ENCODE data around the gene RAB4B.

DNA sequence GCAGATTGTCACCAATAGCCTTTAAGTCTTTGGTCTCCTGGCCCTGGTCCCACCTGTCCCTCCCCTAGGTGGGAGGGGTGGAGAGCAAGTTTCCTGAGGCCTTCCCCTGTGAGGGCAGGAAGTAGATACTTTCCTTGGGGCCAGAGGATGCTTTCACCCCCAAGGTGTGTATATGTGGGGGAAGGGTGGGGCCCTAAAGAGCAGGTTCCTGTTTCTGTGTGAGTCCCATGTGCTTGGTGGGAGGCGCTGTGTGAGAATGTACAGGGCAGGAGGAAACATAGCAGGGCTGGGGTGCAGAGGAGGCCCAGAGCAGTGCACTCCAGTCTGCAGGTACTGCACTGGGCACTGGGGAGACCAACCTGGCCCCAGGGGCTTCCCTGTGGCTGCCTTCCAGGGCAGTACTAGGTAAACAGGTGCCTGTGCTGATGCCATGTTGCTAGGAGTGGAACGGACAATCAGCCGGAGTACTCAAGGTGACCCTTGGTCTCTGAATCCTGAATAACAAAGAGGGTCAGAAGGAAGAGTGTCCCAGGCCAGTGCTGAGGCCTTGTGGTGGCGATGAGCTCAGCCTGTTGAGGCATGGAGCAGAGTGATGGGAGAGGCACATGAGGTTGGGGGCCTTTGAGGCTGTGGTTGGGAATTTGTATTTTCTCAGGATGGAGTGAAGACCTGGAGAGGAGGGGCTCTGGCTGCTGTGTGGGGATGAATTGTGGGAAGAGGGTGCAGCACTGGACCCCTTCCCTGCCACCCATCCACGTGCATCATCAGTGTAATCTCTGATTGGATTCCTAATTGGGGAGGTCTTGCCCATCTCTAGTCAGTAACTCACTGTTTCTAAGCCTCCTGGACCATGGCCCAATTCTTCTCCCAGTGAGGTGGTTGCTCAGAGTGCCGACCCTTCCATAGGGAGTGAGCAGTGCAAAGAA, 26.1 kb downstream of the RAB4B start:
- TF ChIP-seq, protein P1, sequence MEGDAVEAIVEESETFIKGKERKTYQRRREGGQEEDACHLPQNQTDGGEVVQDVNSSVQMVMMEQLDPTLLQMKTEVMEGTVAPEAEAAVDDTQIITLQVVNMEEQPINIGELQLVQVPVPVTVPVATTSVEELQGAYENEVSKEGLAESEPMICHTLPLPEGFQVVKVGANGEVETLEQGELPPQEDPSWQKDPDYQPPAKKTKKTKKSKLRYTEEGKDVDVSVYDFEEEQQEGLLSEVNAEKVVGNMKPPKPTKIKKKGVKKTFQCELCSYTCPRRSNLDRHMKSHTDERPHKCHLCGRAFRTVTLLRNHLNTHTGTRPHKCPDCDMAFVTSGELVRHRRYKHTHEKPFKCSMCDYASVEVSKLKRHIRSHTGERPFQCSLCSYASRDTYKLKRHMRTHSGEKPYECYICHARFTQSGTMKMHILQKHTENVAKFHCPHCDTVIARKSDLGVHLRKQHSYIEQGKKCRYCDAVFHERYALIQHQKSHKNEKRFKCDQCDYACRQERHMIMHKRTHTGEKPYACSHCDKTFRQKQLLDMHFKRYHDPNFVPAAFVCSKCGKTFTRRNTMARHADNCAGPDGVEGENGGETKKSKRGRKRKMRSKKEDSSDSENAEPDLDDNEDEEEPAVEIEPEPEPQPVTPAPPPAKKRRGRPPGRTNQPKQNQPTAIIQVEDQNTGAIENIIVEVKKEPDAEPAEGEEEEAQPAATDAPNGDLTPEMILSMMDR (IDR thresholded peaks at IDR 0.05) = no peak
- no peak for TF ChIP-seq POLR2A (IDR thresholded peaks at IDR 0.05)
- TF ChIP-seq POLR2AphosphoS5 (IDR thresholded peaks at IDR 0.05) = no peak
